Fibroblast of peridontal ligament (primary cell): ENCODE results near the gene COL11A2.

Source experiments
- DNase-seq: peaks from one replicate; pipeline ENCODE4 v3.0.0-alpha.2; 2010; ENCODE audit errors: extremely low read depth

COL11A2 gene

DNA sequence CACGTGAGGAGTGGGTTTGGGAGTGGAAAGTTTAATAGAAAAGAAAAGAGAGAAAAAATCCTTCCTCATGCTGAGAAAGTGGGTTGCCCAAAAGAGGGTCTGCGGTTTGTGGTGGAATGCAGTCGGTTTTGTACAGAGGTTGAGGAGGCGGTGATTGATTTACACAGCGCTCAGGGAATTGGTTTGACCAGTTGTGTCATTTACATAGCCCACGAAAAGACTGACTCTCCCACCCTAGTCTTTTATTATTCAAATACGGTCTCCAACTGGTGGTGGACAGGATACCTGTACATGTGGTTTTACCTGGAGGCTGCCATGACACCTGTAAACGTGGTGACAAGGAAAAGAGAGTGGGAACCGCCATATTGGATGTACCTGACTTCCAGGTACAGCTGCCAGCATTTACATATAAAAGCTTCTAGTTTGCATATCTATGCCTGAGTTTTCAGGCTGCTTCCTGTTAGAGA is 74.4 kb downstream of the COL11A2 start:
- no peak for DNase-seq

DNA sequence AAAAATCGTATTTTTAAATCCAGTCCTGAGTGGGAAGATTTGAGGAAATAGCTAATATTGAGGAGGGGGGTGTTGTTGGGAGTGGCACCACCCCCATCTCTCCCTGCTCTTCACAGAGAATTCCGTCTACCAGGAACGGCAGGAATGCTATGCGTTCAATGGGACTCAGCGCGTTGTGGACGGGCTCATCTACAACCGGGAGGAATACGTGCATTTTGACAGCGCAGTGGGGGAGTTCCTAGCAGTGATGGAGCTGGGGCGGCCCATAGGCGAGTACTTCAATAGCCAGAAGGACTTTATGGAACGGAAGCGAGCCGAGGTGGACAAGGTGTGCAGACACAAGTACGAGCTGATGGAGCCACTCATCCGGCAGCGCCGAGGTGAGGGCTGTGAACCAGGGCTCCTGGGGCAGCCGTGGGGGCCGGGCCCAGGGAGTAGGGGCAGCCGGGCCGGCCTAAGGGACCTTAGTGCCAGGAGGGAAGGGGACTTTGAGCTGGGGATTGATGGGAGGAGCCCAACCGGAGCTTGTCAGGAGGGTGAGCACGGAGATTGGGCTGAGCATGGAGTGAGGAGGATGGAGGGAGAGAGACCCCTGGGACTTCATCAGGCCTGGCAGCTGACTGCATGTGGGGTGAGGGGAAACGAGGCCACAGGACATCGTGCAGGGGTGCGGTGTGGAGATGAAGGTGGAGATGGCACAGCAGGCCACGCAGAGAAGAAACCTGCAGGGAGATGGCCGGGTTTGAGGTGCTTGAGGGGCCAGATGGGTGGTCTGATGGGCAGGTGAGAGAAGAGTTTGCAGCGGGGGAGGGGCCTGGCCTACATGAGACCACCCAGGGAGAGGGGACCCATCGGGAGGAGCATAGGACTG is 75.2 kb downstream of the COL11A2 start:
- DNase-seq, result no peak

DNA sequence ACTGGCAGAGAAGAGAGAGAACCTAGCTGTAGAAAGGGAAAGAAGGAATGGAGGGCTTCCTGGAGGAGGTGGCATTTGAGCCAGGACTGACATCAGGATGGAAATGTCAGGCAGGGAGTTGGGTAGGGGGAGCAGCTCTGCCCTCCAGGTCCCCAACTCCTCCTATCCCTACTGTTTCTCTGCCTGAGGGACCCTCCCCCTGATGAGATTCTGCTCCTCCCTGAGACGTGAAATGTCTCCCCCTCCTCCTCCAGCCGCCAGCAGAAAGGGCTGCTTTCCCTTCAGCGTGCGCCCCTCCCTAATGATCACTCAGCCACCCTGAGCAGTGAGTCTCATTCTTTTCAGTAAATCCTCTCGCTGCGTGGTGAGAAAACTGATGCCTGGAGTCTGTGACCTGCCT is 75.8 kb downstream of the COL11A2 start:
- no peak for DNase-seq

DNA sequence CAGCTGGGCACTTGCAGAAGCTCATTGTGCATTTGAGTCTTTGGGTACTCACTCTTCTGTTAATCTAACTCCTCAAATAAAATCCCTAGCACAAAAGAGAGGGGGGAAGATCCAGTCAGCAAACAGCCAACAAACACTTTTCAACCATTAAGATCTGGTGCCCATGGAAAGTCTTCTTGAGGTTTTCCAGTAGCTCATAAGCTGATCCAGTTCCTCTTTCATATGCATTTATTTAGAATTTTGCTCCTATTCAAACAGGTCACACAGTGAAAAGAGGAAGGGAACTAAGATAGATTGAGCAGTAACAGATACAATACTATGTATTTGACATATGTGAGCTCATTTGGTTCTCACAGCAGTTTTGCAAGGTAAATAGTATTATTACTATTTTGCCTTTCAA is 77.9 kb downstream of the COL11A2 start:
- DNase-seq, result no peak

DNA sequence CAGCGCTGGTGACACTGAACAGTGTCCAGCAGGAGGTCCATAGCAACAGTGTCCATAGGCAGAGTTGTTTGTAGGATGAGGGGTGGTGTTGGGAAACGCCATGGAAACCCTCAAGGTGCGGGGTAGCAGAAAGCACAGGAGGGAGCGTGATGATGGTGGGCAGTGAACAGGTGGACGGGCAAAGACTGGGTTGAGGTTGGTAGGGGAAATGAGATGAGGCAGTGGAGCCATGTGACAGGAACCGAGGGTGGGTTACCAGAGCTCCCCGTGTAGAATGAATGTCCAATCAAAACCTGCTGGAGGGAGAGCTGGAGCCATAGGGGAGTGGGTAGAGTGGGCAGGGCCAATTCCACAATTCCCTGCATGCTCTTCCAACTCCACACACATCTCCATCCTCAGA is 78.5 kb downstream of the COL11A2 start:
- no peak for DNase-seq
